AG09319 (cell line): ENCODE results near the gene EGF.

Experiments used
- DNase-seq: peaks from one replicate; pipeline ENCODE4 v3.0.0-alpha.2; 2010; ENCODE audit warnings: low read depth; ENCODE audit errors: extremely low read depth
- CTCF ChIP-seq: IDR thresholded peaks from 2 replicates; pipeline ENCODE4 v1.5.1; 2011; ENCODE audit warnings: low read depth, mild to moderate bottlenecking, inconsistent platforms, low read length, moderate library complexity

The EGF gene

DNA sequence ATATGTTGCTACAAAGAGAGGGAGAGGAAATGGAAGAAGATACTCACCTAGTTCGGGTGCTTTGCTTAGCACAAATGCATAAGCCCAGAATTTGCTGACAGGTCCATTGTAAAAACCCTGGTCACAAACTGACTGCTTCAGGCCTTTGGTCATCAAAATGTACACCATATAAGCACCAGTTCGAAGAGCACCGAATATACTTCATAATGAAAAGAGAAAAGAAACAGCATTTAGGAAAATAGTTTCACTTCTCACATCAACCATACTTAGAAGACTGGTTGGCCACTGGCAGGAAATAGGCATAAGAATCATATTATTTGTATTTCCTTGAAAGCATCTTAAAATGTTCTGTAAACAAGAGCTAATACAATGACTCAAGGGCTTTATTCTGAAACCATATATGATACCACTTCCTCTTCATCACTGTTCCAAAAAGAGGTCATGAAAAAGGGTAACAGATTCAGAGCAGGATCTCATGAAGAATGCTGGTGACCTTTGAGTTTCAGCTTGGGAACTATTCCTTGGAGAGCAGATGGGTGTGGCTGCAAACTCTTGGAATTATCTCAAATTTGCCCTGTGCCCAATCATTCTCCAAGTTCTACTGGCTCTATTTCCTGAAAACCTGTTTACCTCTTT is 147.0 kb downstream of the EGF start:
- no peak for DNase-seq
- TF ChIP-seq CTCF, result no peak

DNA sequence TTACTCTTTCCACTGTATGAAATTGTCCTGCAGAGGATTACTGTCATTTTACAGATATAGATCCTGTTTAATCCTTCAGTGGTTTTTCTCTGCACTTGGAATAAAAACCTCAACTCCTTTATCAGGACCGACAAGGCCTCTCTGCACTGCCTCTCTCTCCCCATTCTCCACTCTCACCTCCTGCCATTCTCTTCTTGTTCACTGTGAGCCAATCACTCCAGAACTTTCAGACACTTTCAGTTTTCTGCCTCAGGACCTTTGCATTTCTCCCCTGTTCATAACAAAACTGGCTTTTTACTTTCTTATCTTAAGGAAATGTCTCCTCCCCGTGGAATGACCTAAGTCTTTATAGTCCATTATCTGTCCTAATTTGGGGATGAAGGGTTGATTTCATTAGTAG is 148.4 kb downstream of the EGF start:
- TF ChIP-seq CTCF, result no peak
- DNase-seq, result no peak
